HG02759 (cell line): ENCODE measurements around the gene IGFL4.

ENCODE experiments used
- ATAC-seq: cut with Tn5 transposase; IDR thresholded peaks from one replicate; pipeline ENCODE4 v1.9.1; 2021; ENCODE audit warnings: mild to moderate bottlenecking, moderate library complexity; ENCODE audit not compliant: unreplicated experiment

Gene IGFL4

GRCh38 chr19:46065486-46066071, 24.8 kb upstream of the IGFL4 start:
- ATAC-seq, result no peak

- no peak for ATAC-seq
Observed at GRCh38 chr19:46063201-46063600, 22.4 kb upstream of the IGFL4 start.

GRCh38 chr19:46060012-46060411, 19.2 kb upstream of the IGFL4 start:
- no peak for ATAC-seq

GRCh38 chr19:46058778-46059177, 18.0 kb upstream of the IGFL4 start:
- ATAC-seq, result no peak

GRCh38 chr19:46056536-46056935, 15.7 kb upstream of the IGFL4 start:
- no peak for ATAC-seq

- no peak for ATAC-seq
Observed at GRCh38 chr19:46052896-46053295, 12.1 kb upstream of the IGFL4 start.

GRCh38 chr19:46049597-46049996, 8.8 kb upstream of the IGFL4 start:
- ATAC-seq, result no peak

- no peak for ATAC-seq
Observed at GRCh38 chr19:46043519-46043918, 2.7 kb upstream of the IGFL4 start.

GRCh38 chr19:46042252-46042883, 1.6 kb upstream of the IGFL4 start:
- no peak for ATAC-seq

GRCh38 chr19:46040125-46040524, 677 bp downstream of the IGFL4 start:
- no peak for ATAC-seq

- ATAC-seq, result no peak
Observed at GRCh38 chr19:46036744-46037128, 4.1 kb downstream of the IGFL4 start.

- no peak for ATAC-seq
Observed at GRCh38 chr19:46035986-46036743, 4.6 kb downstream of the IGFL4 start.

GRCh38 chr19:46035546-46035945, 5.3 kb downstream of the IGFL4 start:
- ATAC-seq, result no peak

- ATAC-seq, result no peak
Observed at GRCh38 chr19:46033401-46033800, 7.4 kb downstream of the IGFL4 start.

- no peak for ATAC-seq
Observed at GRCh38 chr19:46032597-46033025, 8.2 kb downstream of the IGFL4 start.

GRCh38 chr19:46031781-46032596, 8.8 kb downstream of the IGFL4 start:
- no peak for ATAC-seq

GRCh38 chr19:46030812-46031550, 9.8 kb downstream of the IGFL4 start:
- no peak for ATAC-seq

- no peak for ATAC-seq
Observed at GRCh38 chr19:46025835-46026234, 15.0 kb downstream of the IGFL4 start.

GRCh38 chr19:46023311-46023779, 17.5 kb downstream of the IGFL4 start:
- ATAC-seq, result no peak
